T-helper 9 cell (primary cell): Measurements from ENCODE around the gene ELMO2.

Experiments used
- DNase-seq: peaks from one replicate; pipeline ENCODE4 v3.0.0-alpha.2; 2020

The ELMO2 gene

DNA sequence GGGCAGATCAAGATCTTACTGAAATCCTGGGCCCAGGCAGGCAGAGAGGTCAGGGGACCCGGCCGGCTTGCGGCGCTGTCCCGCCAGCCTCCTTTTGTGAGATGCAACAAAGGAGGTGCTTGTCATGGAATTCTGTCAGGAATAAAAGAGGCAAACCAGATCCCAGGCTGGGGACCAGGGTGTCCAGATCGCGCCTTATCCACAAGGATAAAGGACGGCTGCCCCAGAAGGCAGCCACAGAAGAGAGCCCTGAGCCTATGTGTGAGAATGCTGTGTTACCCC, 55.5 kb downstream of the ELMO2 start:
- no peak for DNase-seq

DNA sequence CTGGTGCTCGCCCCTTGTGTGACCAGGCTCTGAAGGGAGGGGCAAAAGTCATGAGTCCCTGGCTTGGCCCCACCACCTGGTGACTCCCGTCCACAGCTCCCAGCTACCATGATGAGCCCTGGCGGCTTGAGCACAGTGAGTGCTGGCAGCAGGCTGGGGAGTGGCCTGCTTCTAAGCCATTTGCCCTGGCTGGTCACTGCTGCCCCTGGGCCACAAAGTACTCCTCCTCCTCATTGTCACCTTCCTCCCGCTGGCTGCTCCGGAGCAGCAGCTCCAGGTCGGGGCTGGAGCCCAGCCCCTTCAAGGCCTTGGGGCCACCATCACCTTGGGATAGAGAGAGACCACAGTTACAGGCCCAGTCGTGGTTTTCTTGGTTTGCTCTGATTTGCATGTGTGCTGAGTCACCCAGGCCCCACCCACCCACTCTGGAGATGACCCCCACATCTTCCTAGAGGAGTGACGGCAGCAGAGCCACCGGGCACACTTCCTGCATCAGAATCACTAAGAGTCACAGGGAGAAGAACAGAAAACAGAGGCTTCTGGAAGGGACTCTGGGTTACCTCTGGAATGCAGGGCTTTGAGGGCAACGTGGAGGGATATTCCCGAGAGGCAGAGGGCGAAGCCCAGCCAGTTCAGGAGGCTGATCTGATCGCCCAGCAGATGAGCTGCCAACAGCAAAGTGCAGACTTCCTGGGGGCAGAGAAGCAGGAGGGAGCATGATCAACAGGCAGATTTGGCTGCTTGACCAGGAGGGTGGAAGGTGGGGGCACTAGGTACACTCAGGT, 56.0 kb downstream of the ELMO2 start:
- no peak for DNase-seq

DNA sequence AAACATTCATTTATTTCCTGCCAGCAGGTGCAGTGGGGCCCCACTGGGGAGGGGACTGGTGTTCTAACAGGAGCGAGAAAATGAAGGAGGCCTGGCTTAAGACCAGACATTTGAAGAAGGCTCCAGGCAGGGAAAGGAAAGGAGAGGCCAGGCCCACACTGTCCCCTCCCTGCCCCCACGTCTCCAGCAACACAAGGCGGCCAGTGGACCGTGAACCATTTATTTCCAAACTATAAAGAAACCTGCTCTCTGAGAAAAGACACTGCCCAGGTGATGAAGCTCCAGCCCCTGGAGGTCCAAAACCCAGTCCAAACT, 56.7 kb downstream of the ELMO2 start:
- no peak for DNase-seq

DNA sequence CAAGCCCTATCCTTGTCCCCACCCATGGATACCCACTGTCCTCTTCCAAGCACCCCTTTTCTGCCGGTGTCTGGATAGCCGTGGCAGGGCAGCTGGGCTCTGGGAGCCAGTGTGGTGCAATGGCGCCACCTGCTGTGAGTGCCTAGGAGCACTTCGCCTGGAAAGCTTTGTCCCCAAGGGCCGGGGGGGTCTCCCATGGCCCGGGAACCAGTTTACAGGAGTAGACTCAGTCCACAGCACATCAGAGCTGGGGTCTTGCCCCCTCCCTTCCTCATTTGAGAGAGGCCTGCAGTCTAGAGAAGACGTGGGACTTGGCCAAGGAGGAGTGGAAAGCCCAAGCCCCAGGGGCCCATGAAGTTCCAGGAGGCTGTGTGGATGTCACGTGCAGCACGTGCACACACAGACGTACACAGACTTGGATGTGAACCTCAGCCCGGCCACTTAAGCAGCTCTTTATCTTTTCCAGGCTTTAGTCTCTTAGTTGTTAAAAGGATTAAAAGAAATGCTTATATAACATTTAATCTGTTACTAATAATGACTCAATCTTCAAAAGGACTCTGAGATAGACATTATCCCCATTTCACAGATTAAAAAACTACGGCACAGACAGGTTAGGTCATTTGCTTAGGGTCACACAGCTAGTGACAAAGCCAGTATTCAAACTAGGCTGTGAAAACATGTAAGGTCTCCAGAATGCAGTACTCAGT, 57.2 kb downstream of the ELMO2 start:
- peak; percentile 49 for DNase-seq

GRCh38 chr20:46347841-46348803, 58.3 kb downstream of the ELMO2 start:
- no peak for DNase-seq

DNA sequence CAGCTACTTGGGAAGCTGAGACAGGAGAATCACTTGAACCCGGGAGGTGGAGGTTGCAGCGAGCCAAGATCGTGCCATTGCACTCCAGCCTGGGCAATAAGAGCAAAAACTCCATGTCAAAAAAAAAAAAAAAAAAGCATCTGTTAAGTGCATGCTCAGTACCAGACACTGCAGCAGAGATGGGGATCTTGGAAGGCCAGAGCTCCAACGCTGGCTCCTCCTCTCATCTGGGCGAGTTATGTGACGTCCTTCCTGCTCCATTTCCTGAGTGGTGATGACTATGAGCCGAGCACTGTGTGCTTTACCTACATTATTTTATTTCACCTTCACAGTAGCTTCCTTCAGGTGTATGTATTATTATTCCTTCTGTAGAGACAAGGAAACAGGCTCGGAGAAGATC, 59.6 kb downstream of the ELMO2 start:
- DNase-seq, result no peak

DNA sequence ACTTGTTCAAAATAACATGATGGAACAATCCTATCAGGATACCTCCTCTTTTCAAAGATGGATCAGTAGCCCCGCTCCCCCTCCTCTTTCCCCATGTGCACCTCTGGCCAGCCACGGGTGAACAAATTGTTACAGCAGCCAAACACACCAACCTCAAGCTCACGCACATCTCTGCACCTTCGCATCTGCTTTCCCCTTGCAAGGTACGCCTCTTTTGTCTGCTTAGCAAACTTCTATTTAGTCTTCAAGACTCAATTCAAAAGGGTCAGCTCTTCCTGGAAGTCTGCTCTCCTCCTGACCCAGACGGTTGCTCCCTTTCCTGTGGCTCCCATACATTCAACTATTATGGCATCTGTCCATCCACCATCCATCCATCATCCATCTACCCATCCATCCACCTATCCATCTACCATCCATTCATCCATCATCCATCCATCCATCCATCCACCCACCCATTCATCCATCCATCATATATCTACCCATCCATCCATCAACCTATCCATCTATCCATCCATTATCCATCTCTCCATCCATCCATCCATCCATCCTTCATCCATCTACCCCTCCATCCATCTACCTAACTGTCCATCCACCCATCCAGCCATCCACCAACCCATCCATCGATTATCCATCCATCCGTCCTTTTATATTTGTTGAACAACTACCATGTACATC, 61.8 kb downstream of the ELMO2 start:
- no peak for DNase-seq

- no peak for DNase-seq
These were observed 62.4 kb downstream of the ELMO2 start for GRCh38 chr20:46343975-46344357.

DNA sequence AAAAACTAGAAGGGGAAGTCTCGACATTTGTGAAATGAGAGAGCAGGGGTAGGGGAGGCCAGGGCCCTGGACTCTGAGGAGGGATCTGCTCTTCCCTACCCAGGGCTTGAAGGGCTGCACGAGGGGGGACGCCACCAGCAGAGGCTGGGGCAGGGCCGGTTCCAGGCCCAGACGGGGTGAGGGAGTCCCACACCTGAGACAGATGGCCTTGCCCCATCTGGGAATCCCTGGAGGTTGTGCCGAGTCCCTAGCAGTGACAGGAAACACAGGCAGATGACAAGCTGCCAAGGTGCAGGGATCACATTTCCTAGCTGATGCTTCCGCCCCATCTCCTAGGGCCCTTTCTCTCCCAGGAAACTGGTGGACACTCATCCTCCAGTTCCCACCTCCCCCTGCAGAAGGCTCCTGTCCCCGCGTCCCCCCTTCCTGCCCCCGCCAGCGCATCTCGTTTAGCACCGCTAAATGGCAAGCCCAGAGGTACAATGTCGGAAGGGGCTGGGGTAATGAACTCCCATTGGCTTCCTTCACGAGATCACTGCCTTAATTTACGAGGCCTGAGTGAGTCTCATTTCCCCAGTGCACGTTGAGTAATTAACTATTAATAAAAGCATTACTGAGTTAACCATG, 63.0 kb downstream of the ELMO2 start:
- no peak for DNase-seq

DNA sequence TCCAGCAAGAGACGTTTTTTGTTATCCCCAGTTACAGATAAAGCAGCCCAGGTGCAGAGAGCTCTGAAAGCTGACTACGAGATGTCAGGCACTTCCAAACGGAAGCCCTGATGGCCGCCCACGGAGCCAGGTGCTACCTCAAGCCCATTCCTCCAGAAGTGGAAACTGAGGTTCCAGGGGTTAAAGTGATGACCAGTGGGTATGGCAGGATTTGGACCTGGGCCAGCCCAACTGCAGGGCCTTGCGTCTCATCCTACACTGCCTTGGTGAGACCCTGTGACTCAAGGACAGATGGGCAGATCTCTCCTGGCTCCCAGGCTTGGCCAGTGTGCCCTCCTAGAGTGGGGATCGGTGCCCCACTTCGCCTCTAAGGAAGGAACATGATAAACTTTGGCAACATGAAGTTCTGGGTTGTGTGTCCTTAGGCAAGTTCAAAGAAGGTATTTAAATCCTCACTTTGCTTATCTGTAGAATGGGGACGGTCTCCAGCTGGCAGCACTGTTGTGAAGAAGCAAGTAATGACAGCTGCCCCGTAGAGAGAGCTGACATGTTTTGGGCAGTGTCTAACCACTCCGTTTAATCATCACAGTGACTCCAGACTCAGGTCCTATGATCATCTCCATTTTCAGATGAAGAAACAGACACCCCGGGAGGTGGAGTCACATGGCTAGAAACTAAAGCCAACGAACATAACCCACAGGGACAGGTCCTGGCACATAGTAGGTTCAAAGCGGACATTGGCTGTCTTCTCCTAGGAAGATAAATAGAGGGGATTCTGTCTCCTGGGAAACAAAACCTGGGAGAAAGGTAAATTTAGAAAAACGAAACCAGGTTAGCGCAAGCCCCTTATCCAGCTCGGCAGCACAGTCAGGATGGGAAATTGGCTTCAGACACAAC, 63.7 kb downstream of the ELMO2 start:
- no peak for DNase-seq

DNA sequence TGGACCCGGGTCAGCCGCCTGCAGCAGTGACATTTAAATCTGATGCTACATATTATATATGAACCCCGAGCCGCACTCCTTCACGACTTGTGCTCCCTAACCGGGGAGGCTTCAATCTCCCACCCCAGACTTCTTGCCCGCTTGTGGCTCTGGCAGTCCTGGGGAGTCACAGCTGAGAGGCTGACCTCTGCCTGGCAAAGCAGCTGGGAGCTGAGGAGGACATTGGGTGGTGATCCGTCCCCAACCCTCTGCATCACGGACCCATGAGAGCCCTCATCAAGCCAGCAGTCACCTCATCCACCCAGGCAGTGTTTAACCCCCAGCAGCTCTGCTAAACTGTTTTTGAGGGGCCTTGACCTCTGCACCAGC, 64.4 kb downstream of the ELMO2 start:
- DNase-seq, result no peak

GRCh38 chr20:46341074-46342009, 65.1 kb downstream of the ELMO2 start:
- DNase-seq, result no peak

DNA sequence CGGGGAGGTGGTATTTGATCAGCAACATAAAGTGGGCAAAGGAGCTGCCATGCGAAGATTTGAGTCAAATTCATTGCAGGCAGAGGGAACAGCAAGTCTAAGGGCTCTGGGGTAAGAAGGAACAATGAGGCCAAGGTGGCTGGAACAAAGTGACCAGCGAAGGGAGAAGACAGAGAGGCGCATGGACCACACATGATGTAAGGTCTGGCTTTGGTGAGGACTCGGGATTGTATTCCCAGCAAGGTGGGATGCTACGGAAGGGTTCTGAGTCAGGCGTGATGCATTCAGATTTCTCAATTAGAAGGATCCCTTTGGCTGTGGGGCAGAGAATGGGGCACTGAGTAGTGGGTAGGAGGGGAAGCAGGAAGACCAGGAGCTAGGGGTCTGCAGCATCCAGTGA, 67.4 kb downstream of the ELMO2 start:
- DNase-seq, result no peak

DNA sequence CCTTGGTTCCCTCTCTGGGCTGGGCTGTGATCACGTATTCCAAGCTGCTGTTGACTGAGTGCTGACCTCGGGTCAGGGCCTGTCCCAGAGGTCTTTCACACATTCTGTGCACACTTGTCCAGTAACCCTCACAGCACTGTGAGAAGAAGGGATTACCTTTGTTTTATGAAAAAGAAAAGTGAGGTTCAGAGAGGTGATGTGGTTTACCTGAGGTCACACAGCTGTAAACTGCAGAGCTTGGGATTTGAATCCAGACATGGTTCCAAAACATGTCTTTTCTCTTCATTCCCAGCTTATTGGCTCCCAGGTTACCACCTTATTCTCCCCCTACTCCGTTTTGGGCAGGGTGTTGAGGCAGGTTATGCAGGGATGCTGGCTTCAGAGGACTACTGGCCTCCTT, 69.7 kb downstream of the ELMO2 start:
- DNase-seq, result no peak

DNA sequence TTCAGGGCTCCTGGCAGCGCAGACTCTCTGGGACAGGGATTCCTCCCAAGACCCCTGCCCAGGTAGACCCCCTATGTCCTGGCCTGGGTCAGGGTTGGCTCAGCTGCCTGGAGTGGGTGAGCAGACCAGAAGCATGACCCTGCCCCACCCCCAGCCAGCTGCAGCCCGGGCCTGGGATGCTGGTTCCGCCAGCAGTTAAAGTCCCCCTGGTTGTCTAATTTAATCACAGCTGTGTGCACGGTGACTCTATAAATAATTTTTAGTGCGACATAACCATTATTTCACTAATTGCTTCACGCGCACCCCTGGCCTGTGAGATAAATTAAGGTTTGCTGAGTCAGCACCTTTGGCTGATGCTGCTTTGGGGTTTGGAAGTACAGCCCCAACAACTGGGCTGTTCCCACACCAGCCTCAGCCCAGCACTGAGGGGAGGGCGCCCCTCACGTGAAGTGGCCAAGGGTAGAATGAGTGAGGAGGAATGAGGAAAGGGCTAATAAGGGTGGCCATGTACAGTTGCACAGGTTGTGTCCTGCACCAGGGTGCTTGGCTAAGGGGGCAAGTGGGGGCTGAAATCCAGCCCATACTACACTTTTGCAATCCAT, 72.0 kb downstream of the ELMO2 start:
- no peak for DNase-seq

DNA sequence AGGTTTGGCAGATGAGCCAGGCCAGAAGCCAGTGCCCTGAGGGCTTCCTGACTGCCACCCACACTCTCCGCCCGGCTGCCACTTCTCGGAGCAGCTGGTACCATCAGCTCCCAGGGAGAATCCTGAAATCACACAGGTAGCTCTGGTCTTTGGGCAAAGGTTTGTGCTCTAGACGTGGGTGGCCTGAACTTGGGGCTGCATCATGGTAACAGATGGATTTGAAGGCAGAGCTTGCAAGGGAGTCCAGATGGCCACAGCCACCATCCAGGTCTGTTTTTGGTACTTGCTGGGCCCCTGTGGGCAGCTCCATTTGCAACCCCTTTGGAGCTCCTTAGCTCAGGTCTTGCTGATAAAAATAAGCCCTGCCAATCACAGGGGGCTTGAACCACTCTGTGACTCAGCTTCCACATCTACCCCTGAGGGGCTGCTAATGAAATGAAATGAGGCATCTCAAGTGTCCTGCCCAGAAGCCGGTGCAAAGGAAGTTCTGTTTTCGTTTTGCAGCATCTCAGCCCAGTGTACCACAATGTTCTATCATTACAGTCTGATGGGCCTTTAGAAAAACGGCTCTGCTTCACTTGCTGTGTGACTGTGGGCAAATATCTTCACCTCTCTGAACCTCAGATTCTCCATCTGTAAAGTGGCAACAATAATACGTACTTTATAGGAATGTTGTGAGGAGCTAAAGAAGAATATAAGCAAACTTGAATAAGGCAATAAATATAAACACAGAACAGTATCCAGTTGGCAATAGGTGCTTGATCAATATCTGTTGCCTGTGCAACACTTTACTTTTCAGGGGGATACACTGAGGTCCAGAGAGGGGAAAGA, 73.0 kb downstream of the ELMO2 start:
- no peak for DNase-seq

GRCh38 chr20:46332373-46333160, 73.8 kb downstream of the ELMO2 start:
- no peak for DNase-seq
